UCSD-AML1 (cell line): ENCODE results near the gene IRF9.

Experiments
- DNase-seq: peaks from one replicate; lab custom pipeline; 2025; ENCODE audit not compliant: unreplicated experiment; lab: John Stamatoyannopoulos, UW

IRF9 gene, protein sequence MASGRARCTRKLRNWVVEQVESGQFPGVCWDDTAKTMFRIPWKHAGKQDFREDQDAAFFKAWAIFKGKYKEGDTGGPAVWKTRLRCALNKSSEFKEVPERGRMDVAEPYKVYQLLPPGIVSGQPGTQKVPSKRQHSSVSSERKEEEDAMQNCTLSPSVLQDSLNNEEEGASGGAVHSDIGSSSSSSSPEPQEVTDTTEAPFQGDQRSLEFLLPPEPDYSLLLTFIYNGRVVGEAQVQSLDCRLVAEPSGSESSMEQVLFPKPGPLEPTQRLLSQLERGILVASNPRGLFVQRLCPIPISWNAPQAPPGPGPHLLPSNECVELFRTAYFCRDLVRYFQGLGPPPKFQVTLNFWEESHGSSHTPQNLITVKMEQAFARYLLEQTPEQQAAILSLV

DNA sequence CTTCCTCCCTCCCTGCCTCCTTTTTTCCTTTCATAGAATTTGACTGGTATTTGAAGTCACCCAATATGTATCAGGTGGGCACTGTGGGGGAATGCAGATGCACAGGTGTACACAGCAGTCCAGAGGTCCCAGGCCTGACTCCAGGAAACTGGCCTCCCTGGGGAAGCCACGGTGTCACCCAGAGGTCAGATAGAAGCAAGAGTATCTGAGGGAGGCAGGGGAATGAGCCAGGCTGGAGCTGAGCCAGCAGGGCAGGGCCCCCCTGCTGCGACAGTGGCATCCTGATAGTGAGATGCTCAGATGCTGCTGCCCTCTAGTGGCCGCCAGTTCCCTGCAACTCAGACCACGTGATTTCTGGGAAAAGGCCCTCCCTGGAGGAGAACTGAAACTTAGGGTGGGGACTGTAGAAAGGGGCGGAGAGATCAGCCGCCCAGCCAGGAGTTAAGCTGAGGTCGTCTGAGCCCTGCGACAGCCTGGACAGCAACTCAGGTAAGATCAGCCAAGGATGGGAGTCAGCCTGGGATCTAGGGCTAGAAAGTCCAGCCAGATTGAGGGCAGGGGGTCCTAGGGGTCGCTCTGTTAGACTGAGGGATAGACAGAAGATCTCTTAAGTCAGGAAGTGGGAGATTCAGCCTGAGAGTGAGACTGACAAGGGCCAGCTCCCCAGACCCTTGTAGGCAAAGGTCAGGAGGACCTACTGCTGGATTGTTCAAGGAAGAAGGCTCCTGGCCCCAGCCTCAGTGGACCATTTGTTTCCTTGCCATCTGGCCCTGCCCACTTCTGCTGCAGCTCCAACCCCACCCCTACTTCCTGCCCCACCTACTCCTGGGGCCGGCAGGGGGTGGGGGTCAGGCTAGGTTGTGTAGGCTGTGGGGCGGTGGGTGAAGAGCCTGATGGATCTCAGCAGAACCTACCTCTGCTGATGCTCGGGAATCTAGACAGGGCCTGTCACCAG is at the start of gene IRF9:
IRF9 (plus strand) TSS at position 416 of the 955 bp plus-strand sequence. CDS start 880 bp downstream, outside the sequence.
- DNase-seq = peak; percentile 97

DNA sequence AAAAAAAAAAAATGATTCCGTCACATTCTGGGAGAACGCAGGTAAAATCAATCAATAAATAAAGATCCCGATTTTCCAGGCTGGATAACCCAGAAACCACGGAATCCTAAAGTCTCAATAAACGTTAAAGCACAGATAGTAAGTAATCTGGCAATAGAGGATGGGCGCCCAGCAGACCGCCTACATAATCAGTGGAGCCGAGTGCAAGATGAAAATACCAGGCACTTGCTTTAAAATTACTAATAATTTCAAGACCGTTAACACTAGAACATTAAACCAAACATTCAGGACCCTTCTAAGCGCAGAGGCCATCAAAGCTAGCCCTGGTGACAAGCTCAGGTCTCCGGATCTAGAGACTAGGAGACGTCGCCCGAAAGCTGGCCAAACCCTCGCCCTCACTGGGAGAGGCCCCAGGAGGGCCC is 47.7 kb upstream of the IRF9 start:
- no peak for DNase-seq

DNA sequence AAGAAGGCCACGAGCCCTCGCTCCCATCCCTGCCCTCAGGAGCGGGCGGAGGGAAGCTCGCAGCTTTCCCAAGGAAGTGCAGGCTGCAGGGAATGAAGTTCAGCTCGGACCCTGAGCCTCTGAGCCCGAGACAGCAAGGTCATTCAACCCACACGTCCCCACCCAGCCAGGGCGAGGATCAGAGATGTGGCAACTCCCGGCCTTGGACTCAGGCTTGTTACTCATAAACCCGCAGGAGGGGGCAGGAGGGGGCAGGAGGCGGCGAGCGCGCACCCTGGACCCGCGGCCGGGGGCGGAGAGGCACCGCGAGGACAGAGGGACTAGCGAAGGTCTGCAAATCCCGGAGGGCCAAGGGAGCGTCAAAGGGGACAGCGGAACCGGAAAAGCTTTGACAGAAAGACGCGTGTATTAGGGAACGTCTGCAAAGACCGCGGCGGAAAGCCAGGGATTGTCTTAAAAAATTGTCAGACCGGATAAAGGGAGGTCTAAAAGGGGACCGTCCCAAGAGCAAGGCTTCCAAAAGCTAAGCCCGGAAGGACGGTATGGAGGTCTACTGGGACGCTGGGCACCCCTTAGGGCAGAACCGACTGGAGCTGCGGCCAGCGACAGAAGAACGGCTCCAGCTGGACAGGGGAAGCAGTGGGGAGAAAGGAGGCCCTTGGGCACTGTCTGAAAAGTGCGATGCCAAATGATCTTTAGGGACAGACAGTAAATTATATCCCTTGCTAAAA is 47.1 kb upstream of the IRF9 start:
- DNase-seq = peak; percentile 92

DNA sequence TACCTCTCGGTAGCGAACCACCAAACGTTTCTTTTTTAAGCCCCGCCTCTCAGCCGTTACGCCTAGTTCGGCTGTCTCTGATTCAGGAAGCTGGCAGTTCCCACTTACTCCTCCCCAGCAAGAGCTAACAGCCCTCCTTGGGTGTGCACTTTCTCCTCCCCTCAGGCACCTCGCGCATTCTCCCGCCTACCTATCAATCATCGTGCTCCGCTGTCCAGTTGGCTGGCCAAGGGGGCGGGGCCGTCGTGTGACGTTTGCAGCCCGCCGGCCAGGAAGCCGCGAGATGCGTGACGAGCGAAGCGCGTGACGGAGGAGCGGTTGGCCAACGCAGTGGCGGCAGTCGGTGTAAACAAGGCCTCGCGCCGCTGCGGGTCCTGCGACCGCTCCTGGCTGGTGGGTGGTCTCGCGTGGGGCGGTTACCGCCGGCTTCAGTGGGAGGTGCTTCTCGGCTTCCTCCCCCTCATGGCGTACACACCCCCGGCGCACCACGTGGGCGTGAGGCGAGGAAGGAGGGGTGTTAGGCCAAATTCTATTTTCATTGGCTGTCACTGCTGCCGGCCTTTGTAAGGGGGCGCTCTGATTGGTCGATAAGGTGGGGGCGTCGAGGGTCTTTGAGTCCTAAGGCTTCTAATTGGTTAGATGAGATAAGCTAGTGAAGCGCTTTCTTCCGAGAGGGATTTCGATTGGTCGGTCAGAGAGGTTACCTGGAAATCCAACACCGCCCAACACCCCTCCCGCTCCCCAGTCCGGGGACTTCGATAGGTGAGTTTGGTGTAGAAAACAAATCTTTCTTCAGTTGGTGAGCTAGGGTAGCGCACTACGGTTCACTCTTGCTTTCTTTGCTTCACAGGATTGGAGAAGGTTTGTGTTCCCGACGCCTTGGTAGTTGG is 46.3 kb upstream of the IRF9 start, which contains the start of the genes DCAF11 and NRL:
DCAF11 (plus strand) TSS at position 246 of the 890 bp plus-strand sequence. CDS start 818 bp downstream, outside the sequence.
NRL (minus strand) TSS at position 418 of the 890 bp plus-strand sequence. CDS start 32,101 bp downstream, outside the sequence.
- peak; percentile 99 for DNase-seq

DNA sequence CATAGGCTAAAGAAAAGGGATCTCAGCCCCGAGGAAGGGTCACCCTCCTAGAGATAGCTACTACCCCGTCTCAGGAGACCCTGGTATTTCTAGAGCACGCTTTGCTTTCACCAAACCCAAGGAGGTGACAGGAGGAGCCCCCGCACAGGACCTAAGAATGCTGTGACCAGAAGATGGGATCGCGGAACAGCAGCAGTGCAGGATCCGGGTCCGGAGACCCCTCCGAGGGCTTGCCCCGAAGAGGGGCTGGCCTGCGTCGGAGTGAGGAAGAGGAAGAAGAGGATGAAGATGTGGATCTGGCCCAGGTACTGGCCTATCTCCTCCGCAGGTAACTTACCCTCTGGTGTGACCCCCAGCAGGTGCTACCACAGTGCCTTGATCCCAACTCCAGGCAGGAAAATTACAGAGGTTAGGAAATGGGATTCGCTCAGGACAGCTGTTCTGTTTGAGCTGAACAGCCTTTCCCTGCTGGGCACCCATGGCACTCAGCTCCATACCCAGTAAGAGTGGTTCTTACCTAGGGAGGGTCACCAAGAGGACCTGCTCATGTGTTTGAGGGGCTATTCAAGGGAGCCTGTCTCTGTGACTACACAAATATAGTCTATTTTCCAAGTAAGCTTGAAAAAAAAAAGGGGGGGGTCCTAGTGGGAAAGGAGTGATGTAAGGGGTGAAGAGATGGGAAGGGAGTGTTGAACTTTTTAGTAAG is 45.5 kb upstream of the IRF9 start:
- no peak for DNase-seq

DNA sequence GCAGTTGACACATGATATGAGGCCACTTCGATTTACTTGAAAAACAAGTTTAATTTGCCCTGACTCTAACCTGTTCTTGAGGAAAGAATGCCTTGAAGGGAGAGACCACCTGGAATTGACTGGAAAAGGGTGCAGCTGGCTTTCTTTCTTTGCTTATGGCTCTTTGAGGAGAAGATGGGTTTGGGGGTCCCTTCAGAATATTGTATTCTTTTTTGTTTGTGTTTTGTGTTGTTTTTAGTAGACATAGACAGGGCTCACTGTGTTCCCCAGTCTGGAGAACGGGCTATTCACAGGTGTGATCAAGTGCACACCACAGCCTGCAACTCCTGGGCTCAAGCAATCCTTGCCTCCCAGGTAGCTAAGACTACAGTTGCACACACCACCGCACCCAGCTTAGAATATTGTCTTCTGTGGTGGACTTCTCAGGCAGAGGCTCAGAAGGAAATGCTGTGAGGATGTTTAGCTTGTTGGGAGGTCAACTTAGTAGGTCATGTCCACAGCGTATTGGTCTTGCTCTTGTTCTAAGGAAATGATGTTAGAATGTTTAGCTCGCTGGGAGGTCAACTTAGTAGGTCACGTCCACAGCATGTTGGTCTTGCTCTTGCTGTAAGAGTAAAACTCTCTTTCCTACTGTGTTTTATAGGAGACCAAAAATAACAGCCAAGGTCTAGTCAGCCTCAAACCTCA is 44.8 kb upstream of the IRF9 start:
- DNase-seq = no peak

DNA sequence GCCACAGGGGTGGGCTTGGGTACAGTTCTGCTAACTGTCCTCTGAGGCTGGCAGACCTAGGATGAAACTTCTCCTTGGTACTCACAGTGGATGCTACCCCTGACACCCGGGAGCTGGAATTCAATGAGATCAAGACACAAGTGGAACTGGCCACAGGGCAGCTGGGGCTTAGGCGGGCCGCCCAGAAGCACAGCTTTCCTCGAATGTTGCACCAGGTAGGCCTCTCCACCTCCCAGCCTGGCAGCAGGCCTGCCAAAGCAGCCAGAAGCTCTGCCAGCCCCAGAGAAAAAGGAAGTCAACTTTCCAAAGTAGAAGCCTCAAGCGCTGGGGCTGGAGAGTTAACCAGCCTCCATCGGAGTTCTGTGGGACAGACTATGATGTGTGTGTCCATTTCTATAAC is 43.9 kb upstream of the IRF9 start:
- no peak for DNase-seq

DNA sequence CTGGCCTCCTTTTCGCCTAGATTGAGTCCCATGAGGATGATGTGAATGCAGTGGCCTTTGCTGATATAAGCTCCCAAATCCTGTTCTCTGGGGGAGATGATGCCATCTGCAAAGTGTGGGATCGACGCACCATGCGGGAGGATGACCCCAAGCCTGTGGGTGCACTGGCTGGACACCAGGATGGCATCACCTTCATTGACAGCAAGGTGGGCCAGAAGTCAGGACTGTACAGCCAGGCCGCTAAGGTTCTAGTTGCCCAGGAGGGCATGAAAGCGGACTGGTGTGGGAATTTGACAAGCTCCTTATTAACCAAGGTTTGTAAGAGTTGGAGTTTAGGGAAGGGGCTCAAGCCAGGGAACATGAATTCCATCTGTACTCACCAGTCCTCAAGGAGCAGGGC is 41.4 kb upstream of the IRF9 start:
- DNase-seq = no peak

DNA sequence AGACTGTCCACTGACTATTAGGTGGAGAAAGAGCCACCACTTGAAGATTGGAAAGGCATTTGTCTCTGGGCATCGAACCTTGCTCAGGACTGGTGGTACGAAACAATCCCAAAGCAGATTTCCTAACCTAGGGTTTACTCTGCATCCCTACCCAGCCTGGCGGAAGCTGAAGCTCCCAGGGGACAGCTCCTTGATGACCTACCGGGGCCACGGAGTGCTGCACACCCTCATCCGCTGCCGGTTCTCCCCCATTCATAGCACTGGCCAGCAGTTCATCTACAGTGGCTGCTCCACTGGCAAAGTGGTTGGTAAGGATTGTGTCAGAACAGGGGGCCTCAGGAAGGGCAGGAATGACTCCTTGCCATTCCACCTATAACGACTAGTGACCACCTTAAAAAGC is 39.9 kb upstream of the IRF9 start:
- DNase-seq = no peak

DNA sequence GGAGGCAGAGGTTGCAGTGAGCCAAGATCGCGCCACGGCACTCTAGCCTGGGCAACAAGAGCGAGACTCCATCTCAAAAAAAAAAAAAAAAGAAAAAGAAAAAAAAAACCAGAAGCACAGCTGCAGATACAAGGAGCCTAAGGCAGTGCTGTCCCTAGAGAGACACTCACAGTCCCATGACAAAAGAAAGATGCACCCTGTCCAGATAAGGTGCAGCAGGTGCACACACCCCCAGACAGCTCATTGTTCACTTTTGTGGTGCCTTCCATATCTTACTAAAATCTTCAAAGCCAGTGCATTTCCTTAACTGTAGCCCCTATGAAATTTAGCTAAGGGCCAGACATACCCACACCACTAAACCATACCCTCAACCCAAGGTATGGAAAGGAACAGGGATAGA is 38.6 kb upstream of the IRF9 start:
- DNase-seq = no peak

DNA sequence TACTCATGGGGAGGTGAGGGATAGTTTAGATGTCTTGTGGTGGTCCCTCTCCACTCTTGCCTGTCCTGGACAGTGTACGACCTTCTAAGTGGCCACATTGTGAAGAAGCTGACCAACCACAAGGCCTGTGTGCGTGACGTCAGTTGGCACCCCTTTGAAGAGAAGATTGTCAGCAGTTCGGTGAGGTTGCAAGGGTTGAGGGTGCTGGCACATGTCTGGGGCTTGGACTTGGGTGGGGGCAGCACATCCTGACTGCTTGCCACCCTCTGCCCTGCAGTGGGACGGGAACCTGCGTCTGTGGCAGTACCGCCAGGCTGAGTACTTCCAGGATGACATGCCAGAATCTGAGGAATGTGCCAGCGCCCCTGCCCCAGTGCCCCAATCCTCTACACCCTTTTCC is 38.2 kb upstream of the IRF9 start:
- no peak for DNase-seq

DNA sequence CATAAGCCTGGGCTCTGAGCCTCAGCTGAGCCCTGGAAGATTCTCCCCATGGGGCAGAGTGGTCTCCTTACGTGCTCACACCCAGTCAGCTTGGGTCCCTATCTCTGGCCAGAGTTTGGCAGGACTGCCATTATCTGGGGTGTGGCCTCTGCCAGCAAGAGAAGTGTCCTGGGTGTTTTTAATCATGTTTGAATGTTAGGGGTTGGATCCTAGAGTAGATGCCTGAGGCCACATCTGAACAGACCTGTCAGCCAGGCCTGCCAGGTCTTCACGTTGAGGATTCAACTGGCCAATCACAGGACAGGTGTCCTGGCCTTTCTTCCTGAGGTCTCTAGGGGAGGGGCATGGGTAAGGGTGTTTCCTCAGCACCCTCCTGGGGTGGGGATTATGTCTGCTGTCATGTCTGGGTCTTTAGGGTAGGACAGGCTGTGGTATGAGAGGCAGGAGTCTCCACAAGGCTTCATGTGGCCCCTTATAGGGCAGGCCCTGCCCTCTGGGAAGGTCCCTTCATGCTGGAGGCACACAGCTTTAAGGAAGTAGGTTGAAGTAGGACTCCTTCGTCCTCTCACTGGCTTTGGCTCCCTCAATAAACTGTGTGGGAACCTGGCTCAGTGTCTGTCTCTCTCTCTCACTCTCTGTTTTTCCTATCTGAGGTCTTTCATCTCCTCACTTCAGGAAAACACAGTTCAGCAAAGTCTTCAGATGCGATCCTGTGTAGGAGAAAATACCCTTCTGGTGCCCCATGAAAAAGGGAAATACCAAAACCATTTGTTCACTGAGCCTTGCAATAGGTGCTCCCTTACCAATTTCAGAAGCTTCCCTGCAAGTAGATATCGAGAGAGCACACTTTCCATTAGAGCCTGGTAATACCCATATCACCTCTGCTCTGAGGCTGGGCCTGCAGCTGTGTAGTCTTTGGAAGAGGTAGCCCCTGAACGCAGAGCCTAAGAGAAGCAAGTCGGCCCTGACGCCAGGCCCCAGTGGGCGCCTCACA is 37.3 kb upstream of the IRF9 start:
- no peak for DNase-seq

DNA sequence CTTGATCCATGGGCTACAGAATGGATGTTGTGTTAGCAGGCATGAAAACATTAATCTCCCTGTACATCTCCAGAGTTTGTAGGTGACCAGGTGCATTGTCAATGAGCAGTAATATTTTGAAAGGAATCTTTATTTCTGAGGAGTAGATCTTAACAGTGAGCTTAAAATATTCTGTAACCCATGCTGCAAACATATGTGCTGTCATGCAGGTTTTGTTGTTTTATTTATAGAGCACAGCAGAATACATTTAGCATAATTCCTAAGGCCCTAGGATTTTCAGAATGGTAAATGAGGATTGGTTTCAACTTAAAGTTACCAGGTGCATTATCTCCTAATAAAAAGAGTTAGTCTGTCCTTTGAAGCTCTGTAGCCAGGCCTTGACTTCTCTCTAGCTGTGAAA is 34.1 kb upstream of the IRF9 start:
- no peak for DNase-seq

DNA sequence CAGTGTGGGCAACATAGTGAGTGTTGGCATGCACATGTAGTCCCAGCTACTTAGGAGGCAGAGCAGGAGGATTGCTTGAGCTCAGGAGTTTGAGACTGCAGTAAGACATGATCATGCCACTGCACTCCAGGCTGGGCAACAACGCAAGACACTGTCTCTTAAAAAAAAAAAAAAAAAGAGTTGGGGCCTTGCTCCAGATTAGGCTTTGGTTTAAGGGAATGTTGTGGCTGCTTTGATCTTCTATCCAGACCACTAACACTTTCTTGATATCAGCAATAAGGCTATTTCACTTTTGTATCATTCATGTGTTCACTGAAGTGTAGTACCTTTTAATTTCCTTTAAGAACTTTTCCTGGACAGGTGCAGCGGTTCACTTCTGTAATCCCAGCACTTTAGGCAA is 33.4 kb upstream of the IRF9 start:
- DNase-seq = no peak

DNA sequence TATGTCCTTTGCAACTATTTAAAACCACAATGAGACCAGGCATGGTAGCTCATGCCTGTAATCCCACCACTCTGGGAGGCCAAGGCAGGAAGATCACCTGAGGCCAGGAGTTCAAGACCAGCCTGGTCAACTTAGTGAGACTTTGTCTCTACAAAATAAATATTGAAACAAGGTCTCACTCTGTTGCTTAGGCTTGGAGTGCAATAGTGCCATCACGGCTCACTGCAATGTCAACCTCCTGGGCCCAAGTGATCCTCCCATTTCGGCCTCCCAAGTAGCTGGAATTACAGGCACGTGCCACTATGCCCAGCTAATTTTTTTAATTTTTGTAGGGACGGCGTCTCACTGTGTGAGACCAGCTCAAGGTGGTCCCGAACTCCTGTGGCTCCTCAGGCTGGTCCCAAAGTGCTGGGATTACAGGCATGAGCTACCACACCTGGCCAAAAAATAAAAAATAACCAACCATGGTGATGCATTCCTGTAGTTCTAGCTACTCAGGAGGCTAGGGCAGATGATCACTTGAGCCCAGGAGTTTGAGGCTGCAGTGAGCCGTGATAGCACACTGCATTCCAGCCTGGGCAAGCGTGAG is 31.6 kb upstream of the IRF9 start:
- DNase-seq = no peak

DNA sequence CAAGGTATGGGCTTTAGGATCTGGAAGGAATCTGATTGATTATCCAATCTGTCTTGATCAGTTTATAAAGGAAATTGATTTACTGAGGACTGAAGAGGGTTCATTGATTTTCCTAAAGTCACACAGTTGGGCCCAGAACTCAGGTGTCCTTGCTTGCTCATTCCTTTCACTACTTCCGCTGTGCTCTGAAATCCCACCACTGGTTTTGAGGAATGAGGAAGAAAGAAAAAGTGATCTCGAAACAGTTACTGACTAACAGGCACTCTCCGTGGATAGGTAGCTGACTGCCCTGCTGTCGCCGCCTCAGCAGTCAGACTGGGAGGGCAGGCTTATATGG is 30.7 kb upstream of the IRF9 start, which contains the start of gene FITM1:
FITM1 (plus strand) TSS at position 280 of the 337 bp plus-strand sequence. CDS start 905 bp downstream, outside the sequence.
- DNase-seq = no peak
